Measurements from ENCODE around the gene COPS6. TPM values are rescaled to one million over a fixed set of nuclear protein-coding genes. Genes with fewer than 3 reads are reported as not detected.
A peak's percentile ranks its signal among the peaks of the same experiment; 100 is the strongest.

COPS6 gene
- total RNA-seq, 1 donor from 2014 or later = 114 TPM

- Histone ChIP-seq H3K27me3 (ENCODE audit: low read depth) (no peaks in the 10 kb centered on the region), H3K4me1 (peaks cover 29% of the 10 kb centered on the region), H3K4me3 (peak within 1 kb of the TSS; percentile 97), H3K9me3 (replicated peaks) (no peaks in the 10 kb centered on the region), H3K27ac (replicated peaks) (peak within 1 kb of the TSS; percentile 97), H3K36me3 (peaks cover 10% of the 10 kb centered on the region)
- TF ChIP-seq, protein P1, sequence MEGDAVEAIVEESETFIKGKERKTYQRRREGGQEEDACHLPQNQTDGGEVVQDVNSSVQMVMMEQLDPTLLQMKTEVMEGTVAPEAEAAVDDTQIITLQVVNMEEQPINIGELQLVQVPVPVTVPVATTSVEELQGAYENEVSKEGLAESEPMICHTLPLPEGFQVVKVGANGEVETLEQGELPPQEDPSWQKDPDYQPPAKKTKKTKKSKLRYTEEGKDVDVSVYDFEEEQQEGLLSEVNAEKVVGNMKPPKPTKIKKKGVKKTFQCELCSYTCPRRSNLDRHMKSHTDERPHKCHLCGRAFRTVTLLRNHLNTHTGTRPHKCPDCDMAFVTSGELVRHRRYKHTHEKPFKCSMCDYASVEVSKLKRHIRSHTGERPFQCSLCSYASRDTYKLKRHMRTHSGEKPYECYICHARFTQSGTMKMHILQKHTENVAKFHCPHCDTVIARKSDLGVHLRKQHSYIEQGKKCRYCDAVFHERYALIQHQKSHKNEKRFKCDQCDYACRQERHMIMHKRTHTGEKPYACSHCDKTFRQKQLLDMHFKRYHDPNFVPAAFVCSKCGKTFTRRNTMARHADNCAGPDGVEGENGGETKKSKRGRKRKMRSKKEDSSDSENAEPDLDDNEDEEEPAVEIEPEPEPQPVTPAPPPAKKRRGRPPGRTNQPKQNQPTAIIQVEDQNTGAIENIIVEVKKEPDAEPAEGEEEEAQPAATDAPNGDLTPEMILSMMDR (IDR thresholded peaks at IDR 0.05; ENCODE audit: borderline replicate concordance) = peak; percentile 23
- DNase-seq = peak; percentile 96
- intact Hi-C loops (cut with micrococcal nuclease) = no loop called here
Observed at GRCh38 chr7:100119072-100119969, 30.6 kb downstream of the COPS6 start, which contains the start of the genes CNPY4 and TAF6. CNPY4 (plus strand) TSS chr7:100119634; CDS start chr7:100119745, 111 bp downstream. TAF6 (minus strand) TSS chr7:100119358; CDS start chr7:100114209, 5,149 bp downstream.

DNA sequence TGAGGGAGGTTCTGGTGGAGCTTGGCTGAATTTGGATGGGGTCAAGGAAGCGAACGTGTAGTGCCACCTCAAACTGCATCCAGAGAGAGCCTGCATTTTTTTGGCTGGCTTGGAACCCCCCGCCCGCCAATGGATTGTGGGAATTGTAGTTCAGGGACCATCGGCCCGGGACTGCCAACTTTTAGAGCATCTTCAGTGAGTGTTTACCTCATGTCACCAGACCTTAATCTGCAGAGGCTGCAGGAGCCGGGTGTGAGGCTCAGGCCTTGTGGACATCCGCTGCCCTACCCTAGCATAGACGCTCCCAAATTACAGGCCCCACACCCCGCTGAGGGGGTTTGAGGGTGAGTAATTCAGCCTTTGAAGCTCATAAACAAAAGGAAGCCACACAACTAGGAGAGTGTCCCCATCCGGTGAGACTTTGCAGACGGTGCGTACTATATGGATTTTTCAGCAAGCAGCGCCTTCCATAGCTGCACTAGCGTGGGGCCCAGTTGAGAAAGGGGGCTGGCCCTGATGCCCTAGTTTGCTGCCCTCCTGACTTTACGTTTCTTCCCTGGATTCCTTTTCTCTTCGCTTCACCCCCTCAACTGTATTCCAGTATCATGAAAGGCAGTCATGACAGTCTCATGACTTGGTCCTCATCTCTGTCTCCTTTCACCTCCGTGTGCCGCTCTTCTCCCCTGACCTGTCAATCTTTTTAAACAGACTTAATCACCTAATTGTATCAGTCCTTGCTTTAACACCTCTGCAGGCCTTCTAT is 31.4 kb downstream of the COPS6 start:
- intact Hi-C loops (cut with micrococcal nuclease) = no loop called here
- no peaks in the 10 kb centered on the region for H3K9me3 ChIP-seq (replicated peaks)
- peaks cover 33% of the 10 kb centered on the region for H3K4me1 ChIP-seq
- H3K4me3 ChIP-seq = peak overlapping the region; percentile 97
- peak overlapping the region; percentile 97 for H3K27ac ChIP-seq (replicated peaks)
- TF ChIP-seq, protein P1 (IDR thresholded peaks at IDR 0.05; ENCODE audit: borderline replicate concordance) = no peak
- peaks cover 6% of the 10 kb centered on the region for H3K36me3 ChIP-seq
- no peaks in the 10 kb centered on the region for H3K27me3 ChIP-seq (ENCODE audit: low read depth)
- peak; percentile 60 for DNase-seq

- TF ChIP-seq, protein P1 (IDR thresholded peaks at IDR 0.05; ENCODE audit: borderline replicate concordance) = no peak
- Histone ChIP-seq H3K36me3 (peaks cover 6% of the 10 kb centered on the region), H3K4me1 (peaks cover 36% of the 10 kb centered on the region), H3K9me3 (replicated peaks) (no peaks in the 10 kb centered on the region), H3K4me3 (peak overlapping the region; percentile 97), H3K27me3 (ENCODE audit: low read depth) (no peaks in the 10 kb centered on the region), H3K27ac (replicated peaks) (peak overlapping the region; percentile 97)
- intact Hi-C loops (cut with micrococcal nuclease) = no loop called here
- DNase-seq = no peak
Observed at GRCh38 chr7:100120733-100121036, 31.9 kb downstream of the COPS6 start.

GRCh38 chr7:100122067-100122466 is 33.3 kb downstream of the COPS6 start:
- H3K27ac ChIP-seq (replicated peaks) = no peak overlapping the region
- no peak overlapping the region for H3K4me3 ChIP-seq
- intact Hi-C loops (cut with micrococcal nuclease) = no loop called here
- DNase-seq = no peak
- H3K9me3 ChIP-seq (replicated peaks) = no peaks in the 10 kb centered on the region
- peaks cover 49% of the 10 kb centered on the region for H3K4me1 ChIP-seq
- TF ChIP-seq, protein P1 (IDR thresholded peaks at IDR 0.05; ENCODE audit: borderline replicate concordance) = no peak
- peaks cover 6% of the 10 kb centered on the region for H3K36me3 ChIP-seq
- no peaks in the 10 kb centered on the region for H3K27me3 ChIP-seq (ENCODE audit: low read depth)

GRCh38 chr7:100122568-100122967 is 33.8 kb downstream of the COPS6 start:
- Histone ChIP-seq H3K4me3 (no peak overlapping the region), H3K27ac (replicated peaks) (no peak overlapping the region), H3K27me3 (ENCODE audit: low read depth) (no peaks in the 10 kb centered on the region), H3K36me3 (peaks cover 6% of the 10 kb centered on the region), H3K9me3 (replicated peaks) (no peaks in the 10 kb centered on the region), H3K4me1 (peaks cover 54% of the 10 kb centered on the region)
- TF ChIP-seq, protein P1 (IDR thresholded peaks at IDR 0.05; ENCODE audit: borderline replicate concordance) = no peak
- DNase-seq = no peak
- intact Hi-C loops (cut with micrococcal nuclease) = no loop called here
